HUDEP-2 (cell line): ENCODE data around the gene PSMB11.
"Not testable (repeated sequence)": the region's sequence is repeated elsewhere in the genome, so short reads cannot be mapped to it uniquely, and the experiment has no call there.

Source experiments
- DNase-seq, 76 experiments: peaks; one replicate each; lab custom pipeline; 2025; ENCODE audit not compliant: unreplicated experiment in 76 of 76; lab: John Stamatoyannopoulos, UW

PSMB11 gene

GRCh38 chr14:23042162-23042965, at the start of gene PSMB11:
TSS of gene PSMB11 (plus strand) at chr14:23042212. CDS start at chr14:23042226, 14 bp downstream.
- no peak for DNase-seq

- no peak for DNase-seq
Measured at GRCh38 chr14:22993517-22993916, 48.5 kb upstream of the PSMB11 start.

GRCh38 chr14:22994762-22995275, 47.2 kb upstream of the PSMB11 start:
- peak in 24 of 76 experiments; percentile 6 to 42 (median 16) for DNase-seq

- DNase-seq: no peak
Measured at GRCh38 chr14:22995889-22996625, 46.0 kb upstream of the PSMB11 start.

- no peak for DNase-seq
Measured at GRCh38 chr14:22996768-22997654, 45.0 kb upstream of the PSMB11 start.

GRCh38 chr14:22997676-22998323, 44.2 kb upstream of the PSMB11 start:
- no peak for DNase-seq

- DNase-seq: peak in 36 of 76 experiments; percentile 7 to 56 (median 22)
Measured at GRCh38 chr14:22998329-22999012, 43.5 kb upstream of the PSMB11 start.

GRCh38 chr14:23000860-23001259, 41.2 kb upstream of the PSMB11 start:
- no peak for DNase-seq

GRCh38 chr14:23002592-23002991, 39.4 kb upstream of the PSMB11 start:
- no peak for DNase-seq

GRCh38 chr14:23004274-23004673, 37.7 kb upstream of the PSMB11 start:
- DNase-seq: not testable (repeated sequence)

- no peak for DNase-seq
Measured at GRCh38 chr14:23005451-23006187, 36.4 kb upstream of the PSMB11 start.

- peak in 1 of 76 experiments; percentile 36 for DNase-seq
Measured at GRCh38 chr14:23006188-23006534, 35.9 kb upstream of the PSMB11 start.

GRCh38 chr14:23006544-23007419, 35.2 kb upstream of the PSMB11 start:
- peak in 75 of 76 experiments; percentile 53 to 99 (median 96) for DNase-seq

GRCh38 chr14:23008831-23009230, 33.2 kb upstream of the PSMB11 start:
- peak in 5 of 76 experiments; percentile 15 to 28 (median 16) for DNase-seq

GRCh38 chr14:23009483-23009938, 32.5 kb upstream of the PSMB11 start:
- peak in 1 of 76 experiments; percentile 6 for DNase-seq

- peak in 71 of 76 experiments; percentile 16 to 83 (median 65) for DNase-seq
Measured at GRCh38 chr14:23009939-23010726, 31.9 kb upstream of the PSMB11 start, which contains the start of gene C14orf93. TSS of gene C14orf93 (minus strand) at chr14:23010143. CDS start at chr14:22999023, 11,120 bp downstream.
